Measurements from ENCODE around the gene OSBPL1A. TPM values are rescaled to one million over a fixed set of nuclear protein-coding genes. Genes with fewer than 3 reads are reported as not detected.
A peak's percentile ranks its signal among the peaks of the same experiment; 100 is the strongest.

The OSBPL1A gene
- total RNA-seq, 2 donors from 2014 or later, result 20.7 to 33.0 TPM

DNA sequence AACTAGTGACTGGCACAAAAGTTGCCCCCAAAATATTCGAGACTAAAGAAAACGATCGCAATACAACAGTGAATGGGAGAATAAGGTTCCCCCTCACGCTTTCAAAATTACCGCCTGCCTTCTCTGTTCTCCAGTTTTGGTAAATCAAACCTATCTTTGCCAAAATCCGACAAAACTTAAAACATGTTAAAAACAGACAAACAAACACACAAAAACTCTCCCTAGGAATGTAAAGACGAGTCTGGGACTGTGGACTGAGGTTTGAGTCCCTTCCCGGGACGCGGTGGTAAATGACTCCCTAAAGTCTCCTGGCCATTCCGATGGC lies 28.4 kb upstream of the OSBPL1A start:
- intact Hi-C loops (cut with DNase I), result no loop called here
- no peaks in the 10 kb centered on the region for H3K36me3 ChIP-seq
- no peaks in the 10 kb centered on the region for H3K9me3 ChIP-seq
- H3K4me1 ChIP-seq, result no peaks in the 10 kb centered on the region
- no peak overlapping the region for H3K27ac ChIP-seq
- H3K9ac ChIP-seq (ENCODE audit: low read depth in 2 of 2, low read length in 2 of 2), result no peak overlapping the region
- H3K4me3 ChIP-seq, result peak overlapping the region; percentile 96
- TF ChIP-seq, protein P1, sequence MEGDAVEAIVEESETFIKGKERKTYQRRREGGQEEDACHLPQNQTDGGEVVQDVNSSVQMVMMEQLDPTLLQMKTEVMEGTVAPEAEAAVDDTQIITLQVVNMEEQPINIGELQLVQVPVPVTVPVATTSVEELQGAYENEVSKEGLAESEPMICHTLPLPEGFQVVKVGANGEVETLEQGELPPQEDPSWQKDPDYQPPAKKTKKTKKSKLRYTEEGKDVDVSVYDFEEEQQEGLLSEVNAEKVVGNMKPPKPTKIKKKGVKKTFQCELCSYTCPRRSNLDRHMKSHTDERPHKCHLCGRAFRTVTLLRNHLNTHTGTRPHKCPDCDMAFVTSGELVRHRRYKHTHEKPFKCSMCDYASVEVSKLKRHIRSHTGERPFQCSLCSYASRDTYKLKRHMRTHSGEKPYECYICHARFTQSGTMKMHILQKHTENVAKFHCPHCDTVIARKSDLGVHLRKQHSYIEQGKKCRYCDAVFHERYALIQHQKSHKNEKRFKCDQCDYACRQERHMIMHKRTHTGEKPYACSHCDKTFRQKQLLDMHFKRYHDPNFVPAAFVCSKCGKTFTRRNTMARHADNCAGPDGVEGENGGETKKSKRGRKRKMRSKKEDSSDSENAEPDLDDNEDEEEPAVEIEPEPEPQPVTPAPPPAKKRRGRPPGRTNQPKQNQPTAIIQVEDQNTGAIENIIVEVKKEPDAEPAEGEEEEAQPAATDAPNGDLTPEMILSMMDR (IDR thresholded peaks at IDR 0.05), result no peak
- DNase-seq, result no peak
- H3K27me3 ChIP-seq, result no peaks in the 10 kb centered on the region

- Histone ChIP-seq H3K9ac (ENCODE audit: low read depth in 2 of 2, low read length in 2 of 2) (no peak overlapping the region), H3K4me3 (no peak overlapping the region), H3K27ac (no peak overlapping the region), H3K9me3 (no peaks in the 10 kb centered on the region), H3K36me3 (no peaks in the 10 kb centered on the region), H3K27me3 (no peaks in the 10 kb centered on the region), H3K4me1 (no peaks in the 10 kb centered on the region)
- DNase-seq, result no peak
- intact Hi-C loops (cut with DNase I), result no loop called here
- TF ChIP-seq, protein P1 (IDR thresholded peaks at IDR 0.05), result no peak
Measured at GRCh38 chr18:24421831-24422230, 24.2 kb upstream of the OSBPL1A start.

DNA sequence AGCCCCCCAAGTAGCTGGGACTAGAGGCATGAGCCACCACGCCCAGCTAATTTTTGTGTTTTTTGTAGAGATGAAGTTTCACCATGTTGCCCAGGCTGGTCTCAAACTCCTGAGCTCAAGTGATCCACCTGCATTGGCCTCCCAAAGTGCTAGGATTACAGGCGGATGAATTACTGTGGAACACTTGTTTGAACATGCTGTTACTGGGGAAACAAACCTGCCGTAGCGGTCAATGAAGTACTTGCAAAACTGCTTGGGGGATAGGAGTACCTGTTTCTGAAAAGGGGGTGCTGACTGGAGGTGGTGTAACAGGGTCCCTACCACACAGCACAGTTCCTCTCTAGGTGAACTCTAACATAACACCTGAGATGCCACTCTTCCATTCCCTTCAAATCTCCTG lies 22.9 kb upstream of the OSBPL1A start:
- intact Hi-C loops (cut with DNase I), result no loop called here
- Histone ChIP-seq H3K9me3 (no peaks in the 10 kb centered on the region), H3K9ac (ENCODE audit: low read depth in 2 of 2, low read length in 2 of 2) (no peak overlapping the region), H3K4me1 (no peaks in the 10 kb centered on the region), H3K36me3 (no peaks in the 10 kb centered on the region), H3K27ac (no peak overlapping the region), H3K27me3 (no peaks in the 10 kb centered on the region), H3K4me3 (no peak overlapping the region)
- DNase-seq, result no peak
- TF ChIP-seq, protein P1 (IDR thresholded peaks at IDR 0.05), result no peak

DNA sequence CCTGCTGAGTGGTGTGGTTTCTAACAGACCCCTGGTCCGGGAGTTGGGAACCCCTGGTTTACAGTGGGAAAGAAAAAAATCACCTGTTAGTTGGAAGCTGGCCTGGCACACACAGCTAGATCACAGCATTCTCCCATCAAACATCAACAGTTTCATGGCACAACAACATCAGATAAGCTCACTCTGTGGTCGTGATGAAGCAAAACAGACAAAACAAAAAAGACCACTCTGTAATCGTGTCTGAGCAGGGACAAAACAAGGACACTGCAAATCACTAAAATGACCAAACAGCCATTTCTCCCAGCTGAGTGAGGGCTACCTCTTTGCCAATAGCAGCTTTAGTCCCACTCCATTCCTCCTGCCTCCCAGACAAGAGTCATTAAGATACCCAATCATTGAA lies 19.9 kb upstream of the OSBPL1A start:
- no peaks in the 10 kb centered on the region for H3K36me3 ChIP-seq
- H3K27me3 ChIP-seq, result no peaks in the 10 kb centered on the region
- no peak overlapping the region for H3K9ac ChIP-seq (ENCODE audit: low read depth in 2 of 2, low read length in 2 of 2)
- H3K4me3 ChIP-seq, result no peak overlapping the region
- intact Hi-C loops (cut with DNase I), result no loop called here
- H3K9me3 ChIP-seq, result no peaks in the 10 kb centered on the region
- H3K27ac ChIP-seq, result no peak overlapping the region
- TF ChIP-seq, protein P1 (IDR thresholded peaks at IDR 0.05), result no peak
- no peak for DNase-seq
- H3K4me1 ChIP-seq, result no peaks in the 10 kb centered on the region

DNA sequence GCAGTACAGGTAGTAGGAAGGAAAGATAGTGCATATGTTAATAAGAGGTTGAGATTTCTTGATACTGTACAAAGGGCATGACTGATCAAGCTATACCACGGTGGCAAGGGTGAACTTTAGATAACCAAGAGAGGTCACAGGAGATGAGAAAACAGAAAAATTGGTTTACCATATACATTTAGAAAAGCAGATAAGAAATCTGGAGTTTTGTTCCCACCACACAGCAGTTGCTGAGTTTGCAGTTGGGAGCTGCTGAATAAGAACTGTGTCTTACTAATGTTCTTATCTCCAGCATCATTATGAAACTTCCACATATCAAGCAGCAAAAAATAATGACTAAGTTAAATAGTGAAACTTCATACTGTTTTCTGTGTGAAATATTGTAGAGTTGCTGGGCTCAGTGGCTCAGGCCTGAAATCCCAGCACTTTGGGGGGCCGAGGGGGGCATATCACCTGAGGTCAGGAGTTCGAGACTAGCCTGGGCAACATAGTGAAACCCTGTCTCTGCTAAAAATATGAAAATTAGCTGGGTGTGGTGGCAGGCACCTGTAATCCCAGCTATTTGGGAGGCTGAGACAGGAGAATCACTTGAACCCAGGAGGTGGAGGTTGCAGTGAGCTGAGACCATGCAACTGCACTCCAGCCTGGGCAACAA lies 16.9 kb upstream of the OSBPL1A start:
- H3K27ac ChIP-seq, result no peak overlapping the region
- H3K36me3 ChIP-seq, result no peaks in the 10 kb centered on the region
- TF ChIP-seq, protein P1 (IDR thresholded peaks at IDR 0.05), result no peak
- DNase-seq, result no peak
- H3K27me3 ChIP-seq, result no peaks in the 10 kb centered on the region
- H3K9ac ChIP-seq (ENCODE audit: low read depth in 2 of 2, low read length in 2 of 2), result no peak overlapping the region
- intact Hi-C loops (cut with DNase I), result no loop called here
- H3K9me3 ChIP-seq, result no peaks in the 10 kb centered on the region
- H3K4me3 ChIP-seq, result no peak overlapping the region
- H3K4me1 ChIP-seq, result no peaks in the 10 kb centered on the region

All from colonic mucosa (tissue), 4 donors.